Breast epithelium (tissue), 4 donors: ENCODE measurements around the gene TIAM2. TPM values are rescaled to one million over a fixed set of nuclear protein-coding genes. Genes with fewer than 3 reads are reported as not detected.

ENCODE experiments used
- DNase-seq, 2 donors: peaks; one replicate each; pipeline ENCODE4 v3.0.0-alpha.2; 2019; ENCODE audit warnings: low spot score in 2 of 2
- H3K27ac ChIP-seq, 2 donors: fragments of 200-600 bp; sonication (generic) in 1 of 2; one replicate each; pipeline ENCODE4 v1.5.1; 2016 to 2019; ENCODE audit warnings: mild to moderate bottlenecking in 1 of 2
- H3K27me3 ChIP-seq, 2 donors: fragments of 200-600 bp; sonication (generic) in 1 of 2; one replicate each; pipeline versions ENCODE4 v1.5.1 to v1.6.0; 2017 to 2019; ENCODE audit warnings: control low read depth in 1 of 2, mild to moderate bottlenecking in 1 of 2
- H3K36me3 ChIP-seq: fragments of 200-600 bp; one replicate; pipeline ENCODE4 v1.5.1; 2019
- H3K4me1 ChIP-seq, 2 donors: fragments of 200-600 bp; sonication (generic); one replicate each; pipeline ENCODE4 v1.5.1; 2016 to 2019; ENCODE audit warnings: control low read depth in 1 of 2
- H3K4me3 ChIP-seq, 3 donors: fragments of 200-600 bp; sonication (generic); 1 replicate in 2 of 3; 2 replicates in 1 of 3; pipeline ENCODE4 v1.5.1; 2016 to 2019; ENCODE audit warnings: mild to moderate bottlenecking in 3 of 3, moderate library complexity in 2 of 3
- H3K9me3 ChIP-seq, 2 donors: fragments of 200-600 bp; sonication (generic) in 1 of 2; one replicate each; pipeline ENCODE4 v1.5.1; 2016 to 2019; ENCODE audit warnings: control low read depth in 1 of 2
- POLR2A ChIP-seq: fragments of 450-650 bp; IDR thresholded peaks from one replicate; pipeline ENCODE4 v1.6.1; 2016; ENCODE audit warnings: antibody characterized with exemption, mild to moderate bottlenecking, moderate library complexity
- POLR2AphosphoS5 ChIP-seq, 3 donors: sonication (generic); formaldehyde crosslinking; IDR thresholded peaks; one replicate each; pipeline ENCODE4 v1.6.1; 2017; ENCODE audit warnings: antibody characterized with exemption in 3 of 3
- intact Hi-C: fragments of 100-400 bp; cut with DNase I; formaldehyde crosslinking; loops from one replicate; pipeline ENCODE4 v1.15.1; 2023; ENCODE audit warnings: low total_unique reads
- total RNA-seq, 3 donors: library from RNA; depleted of rRNA; stranded (reverse); fragments of >200 nt; gene quantifications; one replicate each; pipeline ENCODE4 v1.1.0, GENCODE V29; 2016
- TF ChIP-seq, protein P1 (sequence below), 3 donors: fragments of 450-650 bp; IDR thresholded peaks; one replicate each; pipeline ENCODE4 v1.5.1; 2016 to 2017; ENCODE audit warnings: antibody characterized with exemption in 3 of 3, mild to moderate bottlenecking in 3 of 3, moderate library complexity in 3 of 3

Gene TIAM2
- total RNA-seq, 3 donors from 2014 or later = 5.8 to 32.3 (median 12.8) TPM

DNA sequence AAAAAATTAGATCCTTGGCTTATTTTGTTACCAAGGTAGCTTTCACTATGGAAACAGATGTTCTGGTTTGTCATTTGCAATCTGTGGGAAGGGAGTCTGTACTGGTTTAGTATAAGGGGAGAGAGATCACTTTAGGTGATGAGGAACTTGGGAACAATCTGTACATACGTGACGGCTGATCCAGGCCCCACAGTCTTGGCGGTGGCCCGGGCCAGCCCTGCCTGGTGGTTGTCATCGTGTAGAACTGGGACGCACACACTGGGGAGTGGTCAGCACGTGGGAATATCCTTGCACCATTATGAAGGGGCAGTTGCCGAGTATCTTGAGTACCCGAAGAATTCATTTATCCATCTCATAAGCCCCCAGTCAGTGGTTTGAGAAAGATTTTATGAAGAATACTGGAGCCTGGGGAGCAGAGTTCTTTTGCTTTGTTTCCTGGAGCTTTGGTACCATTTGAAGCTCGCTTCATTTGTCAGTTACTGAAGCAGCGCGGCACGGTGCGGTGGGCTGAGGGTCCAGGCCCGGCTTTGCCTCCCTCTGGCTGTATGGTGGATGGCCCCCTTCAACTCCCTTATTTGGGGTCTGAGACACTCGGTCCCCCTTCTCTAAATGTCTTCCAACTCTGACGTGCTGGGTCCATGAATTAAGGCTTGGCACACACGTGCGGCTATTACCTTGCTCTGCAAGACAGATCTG lies 245.9 kb downstream of the TIAM2 start:
- Histone ChIP-seq H3K9me3 (peaks cover 4 to 5% of the 10 kb centered on the region in 2 donors), H3K36me3 (no peaks in the 10 kb centered on the region), H3K27ac (no peak overlapping the region), H3K27me3 (no peaks in the 10 kb centered on the region), H3K4me1 (no peaks in the 10 kb centered on the region), H3K4me3 (no peak overlapping the region)
- intact Hi-C loops = no loop called here
- no peak for TF ChIP-seq POLR2AphosphoS5 (IDR thresholded peaks at IDR 0.05)
- TF ChIP-seq, protein P1, sequence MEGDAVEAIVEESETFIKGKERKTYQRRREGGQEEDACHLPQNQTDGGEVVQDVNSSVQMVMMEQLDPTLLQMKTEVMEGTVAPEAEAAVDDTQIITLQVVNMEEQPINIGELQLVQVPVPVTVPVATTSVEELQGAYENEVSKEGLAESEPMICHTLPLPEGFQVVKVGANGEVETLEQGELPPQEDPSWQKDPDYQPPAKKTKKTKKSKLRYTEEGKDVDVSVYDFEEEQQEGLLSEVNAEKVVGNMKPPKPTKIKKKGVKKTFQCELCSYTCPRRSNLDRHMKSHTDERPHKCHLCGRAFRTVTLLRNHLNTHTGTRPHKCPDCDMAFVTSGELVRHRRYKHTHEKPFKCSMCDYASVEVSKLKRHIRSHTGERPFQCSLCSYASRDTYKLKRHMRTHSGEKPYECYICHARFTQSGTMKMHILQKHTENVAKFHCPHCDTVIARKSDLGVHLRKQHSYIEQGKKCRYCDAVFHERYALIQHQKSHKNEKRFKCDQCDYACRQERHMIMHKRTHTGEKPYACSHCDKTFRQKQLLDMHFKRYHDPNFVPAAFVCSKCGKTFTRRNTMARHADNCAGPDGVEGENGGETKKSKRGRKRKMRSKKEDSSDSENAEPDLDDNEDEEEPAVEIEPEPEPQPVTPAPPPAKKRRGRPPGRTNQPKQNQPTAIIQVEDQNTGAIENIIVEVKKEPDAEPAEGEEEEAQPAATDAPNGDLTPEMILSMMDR (IDR thresholded peaks at IDR 0.05) = no peak
- no peak for TF ChIP-seq POLR2A
- DNase-seq = no peak

DNA sequence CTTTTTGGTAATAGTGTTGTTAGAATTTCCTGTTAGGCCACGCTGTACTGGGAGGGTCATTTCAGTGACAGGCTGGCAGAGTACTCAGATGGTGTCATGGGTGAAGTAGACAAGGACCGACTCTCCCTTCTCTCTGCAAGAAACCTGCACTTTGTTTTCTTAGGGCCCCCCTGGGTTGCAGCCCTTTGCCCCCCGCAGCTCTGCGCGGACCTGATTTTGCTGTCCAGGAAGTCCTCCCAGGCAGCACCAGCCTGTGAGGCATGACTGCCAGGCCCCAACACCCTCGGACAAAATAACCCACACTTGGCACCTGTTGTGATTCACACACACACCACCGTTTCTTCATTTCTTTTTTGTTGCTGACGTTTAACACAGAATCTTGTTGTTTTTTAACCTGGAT lies 246.9 kb downstream of the TIAM2 start:
- Histone ChIP-seq H3K27me3 (no peaks in the 10 kb centered on the region), H3K9me3 (peaks cover 4 to 5% of the 10 kb centered on the region in 2 donors), H3K4me1 (no peaks in the 10 kb centered on the region), H3K4me3 (no peak overlapping the region), H3K27ac (no peak overlapping the region), H3K36me3 (no peaks in the 10 kb centered on the region)
- intact Hi-C loops = no loop called here
- no peak for DNase-seq
- TF ChIP-seq POLR2AphosphoS5 (IDR thresholded peaks at IDR 0.05) (no peak), POLR2A (no peak)

DNA sequence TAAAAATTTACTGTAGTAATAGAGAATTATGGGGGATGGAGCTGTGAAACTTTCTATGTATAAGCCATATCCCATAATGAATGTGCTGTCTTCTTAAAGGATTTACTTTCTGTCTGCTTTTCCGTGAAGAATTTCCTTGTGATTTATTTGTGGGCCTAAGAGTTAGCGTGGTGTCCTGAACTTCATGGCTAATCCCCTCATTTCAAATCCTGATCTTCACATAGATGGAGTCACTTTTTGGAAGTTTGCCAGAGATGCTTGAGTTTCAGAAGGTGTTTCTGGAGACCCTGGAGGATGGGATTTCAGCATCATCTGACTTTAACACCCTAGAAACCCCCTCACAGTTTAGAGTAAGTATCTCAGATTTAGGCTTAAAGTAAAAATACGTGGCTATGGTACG lies 249.3 kb downstream of the TIAM2 start:
- H3K27ac ChIP-seq = no peak overlapping the region
- no peaks in the 10 kb centered on the region for H3K9me3 ChIP-seq
- DNase-seq = no peak
- no peaks in the 10 kb centered on the region for H3K27me3 ChIP-seq
- H3K4me1 ChIP-seq = no peaks in the 10 kb centered on the region
- no peak for TF ChIP-seq POLR2A
- TF ChIP-seq, protein P1 (IDR thresholded peaks at IDR 0.05) = no peak
- TF ChIP-seq POLR2AphosphoS5 (IDR thresholded peaks at IDR 0.05) = no peak
- H3K4me3 ChIP-seq = no peak overlapping the region
- H3K36me3 ChIP-seq = no peaks in the 10 kb centered on the region
- intact Hi-C loops = no loop called here

DNA sequence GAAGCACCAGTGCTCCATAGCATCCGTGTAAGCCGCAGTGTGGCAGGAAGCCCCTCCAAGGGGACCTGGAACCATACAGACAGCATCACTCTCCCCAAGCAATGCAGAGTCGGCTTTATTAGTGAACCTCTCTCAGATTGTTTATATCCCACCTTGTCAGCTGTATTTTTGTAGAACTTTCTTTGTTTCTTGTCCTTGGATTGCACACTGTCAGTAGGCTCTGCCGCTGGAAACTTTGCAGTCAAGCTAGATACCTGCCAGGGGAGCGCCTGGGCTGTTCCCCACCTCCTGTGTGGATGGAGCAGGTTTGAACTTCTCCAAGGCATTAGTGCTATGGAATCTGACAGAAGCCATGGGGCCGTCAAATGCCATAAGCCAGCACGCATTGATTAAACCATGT lies 250.1 kb downstream of the TIAM2 start:
- Histone ChIP-seq H3K4me3 (no peak overlapping the region), H3K27me3 (no peaks in the 10 kb centered on the region), H3K36me3 (no peaks in the 10 kb centered on the region), H3K4me1 (no peaks in the 10 kb centered on the region), H3K9me3 (no peaks in the 10 kb centered on the region), H3K27ac (no peak overlapping the region)
- DNase-seq = no peak
- TF ChIP-seq POLR2A (no peak), POLR2AphosphoS5 (IDR thresholded peaks at IDR 0.05) (no peak)
- TF ChIP-seq, protein P1 (IDR thresholded peaks at IDR 0.05) = no peak
- intact Hi-C loops = no loop called here

DNA sequence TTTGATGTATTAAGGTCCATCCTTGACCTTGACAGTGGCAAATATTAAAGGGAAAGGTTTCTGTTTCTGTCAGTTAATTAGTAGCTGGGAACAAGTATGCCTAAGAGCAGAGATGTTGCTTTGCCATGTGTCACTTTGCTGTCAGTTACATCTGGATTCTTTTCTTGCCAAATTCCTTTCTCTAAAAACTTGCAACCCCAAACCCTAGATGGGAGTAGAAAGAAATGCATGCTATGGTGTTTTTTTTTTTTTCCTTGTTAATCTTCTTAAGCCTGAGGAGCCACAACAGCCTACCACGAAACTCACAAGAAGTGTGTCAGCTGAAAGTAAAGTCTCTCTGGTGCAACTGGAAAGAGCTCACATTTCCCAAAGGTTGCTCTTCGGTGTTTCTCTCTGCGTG lies 250.7 kb downstream of the TIAM2 start:
- Histone ChIP-seq H3K9me3 (no peaks in the 10 kb centered on the region), H3K27ac (no peak overlapping the region), H3K4me3 (no peak overlapping the region), H3K4me1 (no peaks in the 10 kb centered on the region), H3K36me3 (no peaks in the 10 kb centered on the region), H3K27me3 (no peaks in the 10 kb centered on the region)
- intact Hi-C loops = no loop called here
- no peak for TF ChIP-seq POLR2AphosphoS5 (IDR thresholded peaks at IDR 0.05)
- TF ChIP-seq, protein P1 (IDR thresholded peaks at IDR 0.05) = no peak
- no peak for TF ChIP-seq POLR2A
- no peak for DNase-seq
